ENCODE results near the gene KIF21A.
"Not testable (repeated sequence)": the region's sequence is repeated elsewhere in the genome, so short reads cannot be mapped to it uniquely, and the experiment has no call there.

The KIF21A gene

DNA sequence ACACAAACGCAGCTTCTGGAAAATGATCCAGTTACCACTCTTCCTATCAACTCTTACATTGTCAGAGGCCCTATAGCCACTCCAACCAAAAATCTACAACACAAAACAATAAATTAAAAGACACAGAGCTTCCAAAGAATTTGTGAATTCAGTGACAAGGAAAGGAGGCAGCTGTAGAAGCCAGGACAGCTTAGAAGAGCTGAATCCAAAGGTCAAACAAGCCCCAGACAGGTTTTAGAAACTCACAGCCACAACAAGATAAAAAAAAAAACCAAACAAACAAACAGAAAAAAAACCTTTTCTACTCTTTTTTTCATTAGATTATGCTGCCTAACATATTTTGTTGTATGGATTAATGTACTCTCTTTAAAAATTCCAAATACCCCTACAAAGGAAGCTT is 94.4 kb downstream of the KIF21A start:
- no peak for DNase-seq (ENCODE audit: low read depth, low spot score)

DNA sequence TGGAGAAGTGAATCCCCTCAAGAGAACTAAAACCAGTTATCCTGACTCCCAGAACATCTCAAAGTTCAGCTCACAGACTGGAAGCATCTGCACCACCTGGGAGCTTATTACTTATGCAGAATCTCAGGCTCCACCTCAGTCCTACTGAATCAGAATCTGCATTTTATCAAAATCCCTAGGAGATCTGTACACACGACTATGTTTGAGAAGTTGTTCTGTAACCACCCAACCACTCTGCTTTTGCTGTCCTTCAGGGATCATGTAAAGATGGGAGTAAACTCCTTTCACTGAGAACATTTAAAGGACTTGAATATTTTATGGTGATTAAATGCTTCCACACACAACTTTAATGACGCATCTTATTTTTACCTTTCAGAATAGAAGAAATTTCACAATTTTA is 98.0 kb downstream of the KIF21A start:
- DNase-seq (ENCODE audit: low read depth, low spot score): no peak

DNA sequence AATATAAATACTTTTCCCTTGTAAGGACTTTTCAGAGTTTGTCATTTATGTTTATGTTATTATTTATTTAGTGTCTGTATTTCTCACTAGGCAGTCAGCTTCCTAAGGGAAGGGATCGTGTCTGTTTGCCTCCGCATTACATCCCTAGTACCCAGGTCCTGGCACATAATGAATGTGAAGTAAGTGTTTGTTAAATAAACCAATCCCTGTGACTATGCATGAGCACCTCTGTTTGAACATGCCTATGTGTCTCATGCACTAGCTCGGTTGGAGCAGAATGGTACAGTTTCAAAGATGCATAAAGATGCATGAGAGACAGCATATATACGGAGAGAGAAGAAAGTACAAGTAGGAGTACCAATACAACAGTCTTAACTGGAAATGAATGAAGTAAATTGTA is 99.3 kb downstream of the KIF21A start:
- no peak for DNase-seq (ENCODE audit: low read depth, low spot score)

DNA sequence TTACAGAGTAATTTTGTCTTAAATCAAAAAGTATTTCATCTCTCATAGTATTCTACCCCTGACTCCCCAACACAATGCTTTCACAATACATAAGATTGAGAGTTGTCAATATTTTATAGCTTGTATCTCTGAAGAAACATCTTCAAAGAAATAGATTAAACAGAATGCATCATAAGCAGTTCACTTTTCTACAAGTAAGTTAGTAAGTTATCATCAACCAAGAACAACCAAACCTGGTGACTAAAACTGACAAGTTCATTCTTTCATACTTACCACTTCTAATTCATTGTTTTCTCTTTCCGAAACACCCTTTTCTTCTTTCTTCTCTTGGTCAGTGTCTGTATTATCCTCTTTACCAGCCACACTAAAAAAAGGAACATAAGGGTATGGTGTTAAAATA is 101.2 kb downstream of the KIF21A start:
- no peak for DNase-seq (ENCODE audit: low read depth, low spot score)

DNA sequence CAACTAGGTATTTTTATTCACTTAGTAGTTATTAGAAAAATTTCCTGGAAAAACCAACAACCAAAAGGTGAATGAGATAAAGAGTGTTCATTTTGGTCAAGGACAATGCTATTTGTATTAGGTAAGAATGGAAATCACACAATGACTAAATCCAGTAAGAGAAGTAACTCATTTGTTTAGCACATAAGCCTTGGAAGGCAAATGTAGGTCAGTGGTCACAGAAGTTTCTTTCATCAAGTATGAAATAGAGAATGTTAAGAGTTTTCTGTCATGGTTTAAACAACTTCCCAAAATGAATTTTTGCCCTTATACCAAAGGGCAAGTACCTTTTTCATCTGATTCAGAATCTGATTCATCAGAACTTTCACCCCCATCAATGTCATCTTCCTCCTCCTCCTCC is 101.7 kb downstream of the KIF21A start:
- no peak for DNase-seq (ENCODE audit: low read depth, low spot score)

DNA sequence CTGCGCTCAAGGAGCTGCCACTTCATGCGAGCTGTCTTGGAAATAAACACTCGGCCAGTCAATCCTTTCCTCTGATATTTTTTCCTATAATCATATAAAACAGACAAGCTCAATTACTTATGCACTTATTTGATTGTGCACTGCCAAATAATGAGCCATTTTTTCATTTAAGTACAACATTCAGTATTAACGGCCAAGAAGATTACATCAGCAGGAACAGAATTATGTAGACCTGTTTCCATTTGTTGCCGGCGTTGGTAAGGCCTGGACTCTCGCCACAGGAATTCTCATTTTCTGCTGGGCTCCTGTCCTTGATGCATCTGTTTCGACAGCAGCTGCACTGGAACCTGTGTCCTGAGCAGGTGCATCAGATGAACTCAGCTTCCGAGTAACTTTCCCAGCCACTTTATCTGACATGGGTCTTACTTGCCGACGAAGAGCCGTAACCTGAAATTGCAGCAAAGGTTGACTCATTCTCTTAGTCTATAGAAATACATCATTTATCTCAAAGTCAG is 110.2 kb downstream of the KIF21A start:
- no peak for DNase-seq (ENCODE audit: low read depth, low spot score)

DNA sequence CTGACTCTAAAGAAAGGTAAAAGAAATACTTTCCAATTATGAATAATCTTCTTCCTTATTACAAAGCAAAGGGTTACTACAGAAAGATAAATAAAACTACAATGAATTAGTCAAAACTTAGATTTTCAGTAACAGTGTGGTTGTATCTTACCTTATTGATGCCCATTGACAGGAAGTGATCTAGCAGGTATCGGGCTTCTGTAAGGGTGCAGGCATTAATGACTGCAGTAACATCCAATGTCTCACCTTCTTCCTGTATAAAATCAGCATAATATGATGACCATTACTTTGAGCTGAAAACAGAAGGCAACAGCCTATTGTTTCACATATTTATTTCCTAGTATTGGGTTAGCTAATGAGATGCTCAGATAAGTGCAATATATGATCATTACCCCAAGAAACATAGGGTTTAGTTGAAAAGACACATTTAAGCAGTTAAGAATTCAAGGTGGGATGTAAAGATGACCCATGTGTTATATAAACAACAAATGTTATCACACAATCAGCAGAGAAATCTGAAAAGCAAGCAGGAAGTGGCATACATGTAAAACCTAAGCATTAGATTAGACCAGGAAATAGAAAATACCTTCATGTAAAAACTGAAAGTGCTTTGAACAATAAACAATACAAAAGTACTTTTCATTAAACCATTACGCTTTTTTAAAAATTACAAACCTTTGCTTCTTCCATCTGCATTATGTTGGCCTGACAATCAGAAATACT is 111.2 kb downstream of the KIF21A start:
- DNase-seq (ENCODE audit: low read depth, low spot score): no peak

DNA sequence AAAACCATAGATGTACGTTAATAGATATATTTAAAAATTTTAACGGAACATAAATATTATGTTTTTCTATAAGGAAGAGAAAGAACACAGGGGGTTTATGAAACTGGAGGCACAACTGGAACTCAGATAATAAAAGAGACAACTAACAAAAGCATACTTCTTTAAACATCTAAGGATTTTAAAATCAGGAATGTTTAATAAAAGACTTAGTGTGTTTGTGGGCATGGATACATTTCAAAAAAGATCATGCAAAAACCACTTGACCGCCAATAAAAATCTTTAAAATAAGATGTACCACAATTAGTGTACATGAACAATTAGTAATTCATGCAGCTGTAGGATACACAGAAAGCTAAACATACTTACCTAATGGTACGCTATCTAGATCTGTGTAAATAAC is 113.0 kb downstream of the KIF21A start:
- DNase-seq (ENCODE audit: low read depth, low spot score): no peak

DNA sequence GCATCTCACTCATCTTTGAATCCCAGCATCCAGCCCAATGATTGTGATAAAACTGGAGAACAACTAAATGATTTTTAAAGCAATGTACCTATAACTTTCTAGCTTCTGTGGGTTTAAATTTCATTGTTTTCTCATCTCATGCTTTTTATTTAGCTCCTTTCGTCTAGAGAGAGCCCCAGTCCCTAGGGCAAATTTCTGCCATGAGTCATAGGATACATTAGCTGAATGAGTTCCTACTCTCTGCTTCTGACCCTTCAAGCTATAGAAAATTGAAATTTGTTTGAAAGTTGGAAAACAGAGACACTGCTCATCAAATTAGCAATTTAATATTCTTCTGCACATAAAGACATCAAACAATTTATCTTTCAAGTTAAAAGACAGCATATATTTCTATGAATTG is 113.9 kb downstream of the KIF21A start:
- DNase-seq (ENCODE audit: low read depth, low spot score): no peak

DNA sequence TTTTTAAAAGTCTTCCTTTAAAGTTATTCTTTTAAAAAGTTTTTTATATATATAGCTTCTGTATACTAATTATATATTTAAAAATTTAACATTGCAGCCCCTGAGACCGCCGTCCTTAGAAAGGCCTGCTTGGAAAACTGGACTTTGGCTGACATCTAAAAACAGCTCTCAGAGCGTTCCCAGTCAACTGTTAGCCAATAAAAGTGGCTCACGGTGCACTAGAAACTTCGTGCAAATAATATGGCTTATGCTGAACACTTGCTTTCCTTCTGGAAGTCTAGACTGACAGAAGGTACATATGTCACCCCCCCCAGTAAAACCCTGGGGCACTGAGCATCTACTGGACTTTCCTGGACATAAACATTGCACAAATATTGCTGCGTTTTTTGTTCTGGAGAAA is 115.0 kb downstream of the KIF21A start:
- DNase-seq (ENCODE audit: low read depth, low spot score): no peak

DNA sequence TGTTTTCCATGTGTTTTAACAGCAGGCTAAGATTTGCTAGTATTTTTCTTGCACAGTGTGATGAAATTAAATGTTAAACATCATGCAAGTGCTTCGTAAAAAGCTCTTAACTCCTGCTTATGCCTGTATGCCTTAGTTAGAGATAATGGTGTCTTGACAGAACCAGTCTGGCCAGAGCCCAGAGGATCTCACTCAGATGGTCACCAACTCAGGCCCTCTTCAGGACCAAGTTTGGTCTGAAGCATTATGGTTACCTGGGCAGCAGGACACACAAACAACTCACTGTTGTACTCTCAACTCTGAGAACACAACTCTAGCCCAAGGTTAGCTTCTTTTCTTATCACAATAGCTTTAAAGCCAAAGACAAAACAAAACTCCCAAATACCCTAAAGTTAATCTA is 115.4 kb downstream of the KIF21A start:
- no peak for DNase-seq (ENCODE audit: low read depth, low spot score)

DNA sequence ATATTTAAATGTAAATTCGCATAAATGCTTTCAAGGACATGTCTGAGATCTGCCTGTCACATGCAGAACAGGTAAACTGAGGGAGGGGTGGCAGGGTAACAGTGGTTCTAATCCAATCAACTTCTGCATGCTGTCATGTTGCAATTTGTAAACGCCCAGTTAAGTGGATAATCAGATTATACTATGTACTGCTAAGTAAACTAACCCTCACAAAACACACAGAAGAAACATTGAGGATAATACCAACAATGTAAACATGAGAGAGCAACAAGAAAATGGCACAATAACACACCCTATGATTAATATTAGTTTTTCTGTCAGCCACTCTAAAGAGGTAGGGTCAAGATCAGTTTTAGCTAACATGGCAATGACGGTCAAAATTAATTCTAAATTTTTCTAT is 123.7 kb downstream of the KIF21A start:
- DNase-seq (ENCODE audit: low read depth, low spot score): no peak

DNA sequence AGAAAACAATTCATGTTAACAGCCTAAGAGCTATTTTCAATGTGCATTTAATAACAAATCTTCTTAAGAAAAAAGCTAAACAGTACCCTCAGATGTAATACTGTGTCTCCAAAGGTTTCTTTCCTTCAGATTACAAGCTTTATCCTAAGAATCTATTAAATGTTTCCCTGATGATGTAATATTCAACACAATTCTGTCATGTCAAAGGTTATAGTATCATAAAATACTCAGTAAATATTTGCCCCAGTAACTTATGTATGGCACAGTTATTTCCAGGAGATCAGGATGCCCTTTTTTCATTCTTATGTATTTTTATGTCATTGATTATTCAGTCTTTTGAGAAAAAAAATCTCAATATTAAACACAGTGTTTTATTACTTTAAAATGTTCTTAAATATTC is 128.4 kb downstream of the KIF21A start:
- no peak for DNase-seq (ENCODE audit: low read depth, low spot score)

DNA sequence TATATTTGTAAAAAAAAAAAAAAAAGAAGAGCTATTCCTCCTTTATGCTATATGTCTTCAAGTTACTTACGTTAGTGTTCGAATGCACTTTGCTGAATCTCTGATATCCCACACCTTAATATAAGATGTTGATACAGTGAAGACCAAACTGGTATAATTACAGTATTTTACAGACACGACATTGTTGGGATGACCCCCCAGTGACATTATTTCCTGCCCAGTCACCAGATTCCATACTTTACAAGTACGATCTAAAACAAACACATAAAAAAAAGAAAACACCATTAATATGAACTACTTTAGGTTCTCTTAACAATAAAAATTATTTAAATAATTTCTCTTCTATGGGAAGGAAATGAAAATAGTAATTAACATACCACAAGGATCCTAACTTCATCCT is 133.4 kb downstream of the KIF21A start:
- DNase-seq (ENCODE audit: low read depth, low spot score): no peak

DNA sequence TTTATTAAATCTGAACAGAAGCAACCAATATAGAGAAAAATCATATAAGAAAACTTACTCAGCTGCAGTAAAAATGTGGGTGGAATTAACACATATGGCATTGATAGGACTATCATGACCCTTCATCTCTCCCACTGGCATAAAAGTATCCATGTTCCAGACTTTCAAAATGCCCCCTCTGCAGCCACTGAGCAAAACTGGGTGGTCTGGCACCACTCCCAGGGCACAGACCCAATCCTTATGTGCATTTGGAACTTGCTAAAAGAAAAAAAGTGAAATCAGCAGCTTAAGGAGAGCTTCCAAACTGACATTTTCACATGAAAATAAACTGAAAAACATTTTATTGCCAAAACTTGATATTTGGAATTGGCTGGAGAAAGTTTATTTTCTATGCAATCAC is 141.5 kb downstream of the KIF21A start:
- DNase-seq (ENCODE audit: low read depth, low spot score): no peak

DNA sequence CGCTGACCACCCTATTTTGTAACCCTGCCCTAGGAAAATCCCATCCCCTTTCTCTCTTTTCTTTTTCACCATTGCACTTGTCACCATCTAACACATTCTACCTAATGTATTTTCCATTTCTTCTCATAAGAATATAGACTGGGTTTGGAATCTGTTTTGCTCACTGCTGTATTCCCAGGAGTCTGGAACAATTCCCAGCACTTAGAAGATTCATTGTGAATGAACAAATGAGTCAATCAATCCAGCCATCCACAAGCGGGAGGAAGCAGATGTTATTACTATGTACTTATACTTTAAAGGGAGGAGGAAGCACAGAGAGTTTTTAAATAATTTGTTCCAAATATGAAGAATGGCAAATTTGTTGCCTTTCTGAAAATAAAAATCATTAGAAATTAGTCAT is 142.1 kb downstream of the KIF21A start:
- no peak for DNase-seq (ENCODE audit: low read depth, low spot score)

DNA sequence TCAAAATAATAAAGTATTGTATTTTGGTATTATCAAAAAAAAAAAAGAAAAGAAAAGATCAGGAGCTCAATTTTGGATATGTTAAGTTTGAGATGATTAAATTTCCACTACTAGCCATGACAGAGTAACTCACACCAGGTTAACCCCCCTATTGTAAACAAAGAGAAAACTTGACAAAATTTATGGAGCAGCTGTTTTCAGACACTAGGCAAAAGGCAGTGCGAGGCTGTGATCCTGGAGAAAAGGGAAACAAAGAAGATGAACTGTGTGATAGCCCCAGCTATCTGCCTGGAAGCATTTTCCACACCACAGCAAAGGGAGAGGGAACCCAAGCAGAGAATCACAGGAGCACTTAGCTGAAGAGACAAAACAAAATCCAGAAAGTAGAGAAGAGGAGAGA is 145.0 kb downstream of the KIF21A start:
- DNase-seq (ENCODE audit: low read depth, low spot score): no peak

DNA sequence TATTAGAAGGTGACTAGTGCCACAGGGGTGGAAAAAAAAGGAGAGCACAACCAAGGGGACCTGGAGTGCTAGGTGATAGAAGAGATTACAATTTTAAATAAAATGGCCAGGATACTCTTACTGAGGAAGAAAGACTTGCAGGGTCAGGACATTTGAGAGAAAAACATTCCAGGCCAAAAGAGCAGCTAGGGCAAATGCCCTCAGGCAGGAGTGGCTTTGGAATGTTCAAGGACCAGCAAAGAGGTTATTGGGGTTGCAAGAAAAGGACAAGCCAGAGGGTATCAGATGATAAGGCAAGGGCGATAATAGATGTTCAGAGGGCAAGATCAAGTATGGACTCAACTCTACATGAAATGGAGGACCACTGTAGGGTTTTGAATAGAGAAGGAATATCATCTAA is 146.4 kb downstream of the KIF21A start:
- DNase-seq (ENCODE audit: low read depth, low spot score): no peak

DNA sequence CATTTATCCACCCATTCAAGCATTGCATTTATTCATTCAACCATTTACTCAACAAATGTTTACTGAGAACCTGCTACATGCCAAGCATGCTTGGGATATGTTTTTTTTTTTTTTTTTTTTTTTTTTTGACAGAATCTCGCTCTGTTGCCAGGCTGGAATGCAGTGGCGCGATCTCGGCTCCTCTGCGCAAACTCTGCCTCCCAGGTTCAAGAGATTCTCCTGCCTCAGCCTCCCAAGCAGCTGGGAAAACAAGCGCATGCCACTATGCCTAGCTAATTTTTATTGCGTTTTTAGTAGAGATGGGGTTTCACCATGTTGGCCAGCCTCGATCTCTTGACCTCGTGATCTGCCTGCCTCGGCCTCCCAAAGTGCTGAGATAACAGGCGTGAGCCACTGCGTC is 147.3 kb downstream of the KIF21A start:
- not testable (repeated sequence) for DNase-seq (ENCODE audit: low read depth, low spot score)

DNA sequence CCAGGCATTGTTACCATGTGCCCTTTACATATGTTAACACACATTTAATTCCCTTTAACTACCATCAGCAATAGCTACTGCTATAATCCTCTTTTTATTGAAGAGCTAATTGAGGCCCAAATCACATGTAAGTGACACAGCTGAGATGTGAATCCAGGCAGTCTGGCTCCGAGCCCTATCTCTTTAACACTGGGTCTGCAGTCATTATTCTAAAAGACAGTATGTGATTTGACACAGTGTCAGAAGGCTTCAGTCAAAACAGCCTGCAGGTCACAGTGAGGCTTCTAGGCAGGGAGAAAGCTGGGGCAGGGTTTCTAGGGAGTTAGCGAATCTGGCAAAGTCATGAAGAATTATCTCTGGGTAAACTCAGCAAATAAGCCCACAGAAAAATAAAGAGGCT is 148.2 kb downstream of the KIF21A start:
- no peak for DNase-seq (ENCODE audit: low read depth, low spot score)

DNA sequence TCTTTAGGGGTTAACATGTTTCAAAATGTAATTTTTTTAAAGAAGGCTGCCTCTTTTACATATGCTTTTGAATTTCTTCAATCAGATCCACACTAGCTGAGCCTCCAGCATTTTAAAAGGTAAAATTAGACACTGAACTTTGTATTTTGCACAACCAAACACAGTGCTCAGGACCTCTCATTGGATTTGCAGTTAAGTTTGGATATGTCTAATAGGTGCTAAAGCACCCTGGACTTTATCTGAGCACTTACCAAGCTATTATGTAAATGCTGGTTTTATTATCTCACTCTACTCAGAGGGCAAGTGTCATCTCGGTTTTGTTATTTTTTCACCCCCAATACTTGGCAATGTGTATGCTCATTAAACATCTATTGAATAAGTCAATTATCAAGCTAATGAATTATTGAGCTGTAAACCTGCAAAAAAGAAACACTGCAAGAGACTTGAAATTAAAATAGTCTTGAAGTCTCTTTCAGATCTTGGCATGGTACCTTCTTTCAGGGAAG is 150.7 kb downstream of the KIF21A start:
- DNase-seq (ENCODE audit: low read depth, low spot score): no peak

DNA sequence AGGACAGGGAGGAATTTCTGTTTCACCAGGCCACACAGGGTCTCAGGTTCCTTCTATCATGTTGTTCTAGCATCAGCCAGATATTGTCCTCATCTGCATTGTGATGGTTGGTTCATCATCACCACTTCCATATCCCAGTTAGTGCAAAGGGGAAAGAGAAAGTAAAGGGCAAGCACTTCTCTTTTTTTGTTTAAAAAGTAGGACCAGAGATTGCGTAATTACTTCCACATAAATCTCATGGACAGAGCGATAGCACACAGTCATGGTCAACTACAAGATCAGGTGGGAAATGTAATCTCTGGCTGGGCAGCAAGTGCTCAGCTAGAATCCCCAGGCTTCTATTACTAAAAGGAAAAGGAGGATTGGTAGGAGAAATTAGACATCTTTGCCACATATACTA is 155.1 kb downstream of the KIF21A start:
- no peak for DNase-seq (ENCODE audit: low read depth, low spot score)

DNA sequence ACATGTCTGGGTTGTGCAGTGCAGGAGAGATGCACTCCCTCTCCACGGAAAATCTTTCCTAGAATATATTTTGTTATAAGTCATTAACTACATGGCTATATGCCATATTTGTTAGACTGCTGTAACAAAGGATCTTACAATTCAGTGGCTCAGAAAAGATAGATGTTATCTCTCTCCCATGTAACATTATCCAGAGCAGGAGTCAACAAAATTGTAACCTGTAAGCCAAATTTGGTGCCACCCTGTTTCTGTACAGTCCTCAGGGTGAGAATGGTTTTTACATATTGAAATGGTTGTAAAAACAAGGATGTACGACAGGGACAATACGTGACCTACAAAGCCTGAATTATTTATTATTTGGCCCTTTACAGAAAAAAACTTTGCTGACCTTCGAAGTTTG is 155.5 kb downstream of the KIF21A start:
- no peak for DNase-seq (ENCODE audit: low read depth, low spot score)

DNA sequence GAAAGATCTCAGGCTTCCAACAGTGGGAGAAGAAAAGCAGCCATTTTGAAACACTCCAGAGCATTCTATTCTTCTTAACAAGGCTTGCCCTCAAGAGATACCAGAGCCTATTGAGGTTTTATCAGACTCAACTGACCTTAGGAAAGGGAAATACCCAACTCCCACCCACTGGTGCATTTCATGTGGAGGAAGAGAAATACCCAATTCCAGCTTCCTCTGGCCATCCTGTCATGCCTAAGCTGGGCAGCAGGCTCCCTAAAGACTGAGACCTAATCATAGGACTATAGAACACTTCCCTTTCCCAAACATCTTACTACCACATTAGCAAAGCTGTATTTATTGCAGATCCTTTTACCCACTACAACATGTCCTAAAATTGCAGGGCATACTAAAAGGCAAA is 164.5 kb downstream of the KIF21A start:
- DNase-seq (ENCODE audit: low read depth, low spot score): no peak

Data from brain pericyte (primary cell).